Effector memory CD4-positive, alpha-beta T cell (primary cell): ENCODE data around the gene USP20.

Source experiments
- DNase-seq, 3 donors: peaks; one replicate each; pipeline ENCODE4 v3.0.0-alpha.2; 2020
- H3K27ac ChIP-seq: 2 replicates; pipeline ENCODE4 v1.7.0; 2013; ENCODE audit warnings: mild to moderate bottlenecking, low read length, moderate library complexity; ENCODE audit not compliant: insufficient read depth, poor library complexity, severe bottlenecking
- H3K27me3 ChIP-seq: replicated peaks from 2 replicates; pipeline ENCODE4 v1.7.0; 2013; ENCODE audit warnings: mild to moderate bottlenecking, low read length; ENCODE audit not compliant: insufficient read depth, control insufficient read depth, poor library complexity, severe bottlenecking
- H3K36me3 ChIP-seq: 2 replicates; pipeline ENCODE4 v1.7.0; 2013; ENCODE audit warnings: mild to moderate bottlenecking, low read length, moderate library complexity; ENCODE audit not compliant: control insufficient read depth, insufficient read depth
- H3K4me1 ChIP-seq: 2 replicates; pipeline ENCODE4 v1.7.0; 2013; ENCODE audit warnings: low read length, mild to moderate bottlenecking; ENCODE audit not compliant: control insufficient read depth, insufficient read depth, poor library complexity, severe bottlenecking
- H3K4me3 ChIP-seq: 2 replicates; pipeline ENCODE4 v1.7.0; 2013; ENCODE audit warnings: low read length, low read depth, mild to moderate bottlenecking; ENCODE audit not compliant: insufficient read depth, poor library complexity, severe bottlenecking
- H3K9me3 ChIP-seq: 2 replicates; pipeline ENCODE4 v1.7.0; 2013; ENCODE audit warnings: mild to moderate bottlenecking, low read length, moderate library complexity; ENCODE audit not compliant: control insufficient read depth

The USP20 gene

DNA sequence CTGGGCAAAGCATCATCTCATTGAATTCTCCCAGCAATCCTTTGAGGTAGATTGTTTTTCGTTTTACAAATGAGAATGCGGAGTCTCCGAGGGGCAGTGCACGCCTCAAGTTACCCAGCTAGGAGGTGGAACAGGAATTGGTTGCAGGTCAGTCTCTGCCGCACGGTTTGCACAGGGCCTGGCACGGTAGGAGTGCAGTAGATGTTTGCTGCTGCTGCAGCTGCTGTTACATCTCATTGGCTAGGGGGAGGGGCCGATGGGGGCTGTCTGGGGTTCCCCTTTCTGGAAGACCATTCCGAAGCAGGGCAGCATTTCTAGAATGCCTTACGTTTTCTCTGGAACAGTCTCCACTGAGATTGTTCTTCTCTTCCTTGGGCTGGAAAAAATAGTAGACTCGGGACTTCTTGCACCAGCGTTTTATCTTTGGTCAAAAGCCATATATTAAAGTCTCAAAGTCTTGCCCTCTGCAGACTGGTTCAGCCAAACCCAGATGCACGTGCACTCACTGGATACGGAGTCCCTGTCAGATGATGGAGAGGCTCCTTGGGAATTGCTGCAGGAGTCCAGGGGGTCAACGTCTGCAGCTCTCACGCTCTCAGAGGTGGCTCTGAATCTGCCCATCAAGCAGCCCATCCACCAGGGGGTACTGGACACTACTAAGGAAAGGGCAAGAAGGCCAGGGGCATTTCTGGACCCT, 1.2 kb downstream of the USP20 start:
- Histone ChIP-seq H3K36me3 (peaks cover 24% of the 10 kb centered on the region), H3K27me3 (no peaks in the 10 kb centered on the region), H3K4me1 (peaks cover 49% of the 10 kb centered on the region), H3K9me3 (no peaks in the 10 kb centered on the region), H3K4me3 (peak overlapping the region; percentile 97), H3K27ac (peak overlapping the region; percentile 92)
- DNase-seq = peak in 2 of 3 donors; percentile 24

DNA sequence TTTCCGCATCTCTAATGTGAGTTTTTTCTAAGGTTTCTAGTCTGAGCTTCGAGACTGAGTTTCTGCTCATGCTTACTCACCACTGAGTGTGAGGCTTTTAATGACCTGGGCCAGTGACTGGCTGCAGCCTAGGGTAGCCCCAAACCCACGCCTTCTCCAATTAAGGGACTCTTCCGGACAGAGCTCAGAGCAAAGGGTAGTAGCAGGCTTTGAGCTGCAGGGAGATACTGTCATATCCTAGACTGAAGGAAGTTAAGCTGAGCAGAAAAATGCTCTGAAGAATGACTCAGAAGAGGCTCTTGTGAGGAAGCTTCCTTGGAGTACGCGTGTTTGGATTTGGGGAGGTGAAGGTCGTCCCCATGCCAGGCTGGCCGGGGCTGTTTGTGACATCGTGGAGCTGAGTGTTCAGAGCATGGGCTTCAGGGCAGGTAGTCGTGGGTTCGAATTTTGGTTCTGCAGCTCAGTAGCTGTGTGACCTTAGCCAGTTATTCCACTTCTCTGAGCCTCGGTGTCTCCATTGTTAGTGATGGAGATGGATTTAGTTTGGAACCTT, 3.5 kb downstream of the USP20 start:
- Histone ChIP-seq H3K27ac (no peak overlapping the region), H3K27me3 (no peaks in the 10 kb centered on the region), H3K36me3 (peaks cover 4% of the 10 kb centered on the region), H3K4me1 (peaks cover 52% of the 10 kb centered on the region), H3K9me3 (no peaks in the 10 kb centered on the region), H3K4me3 (no peak overlapping the region)
- no peak for DNase-seq

DNA sequence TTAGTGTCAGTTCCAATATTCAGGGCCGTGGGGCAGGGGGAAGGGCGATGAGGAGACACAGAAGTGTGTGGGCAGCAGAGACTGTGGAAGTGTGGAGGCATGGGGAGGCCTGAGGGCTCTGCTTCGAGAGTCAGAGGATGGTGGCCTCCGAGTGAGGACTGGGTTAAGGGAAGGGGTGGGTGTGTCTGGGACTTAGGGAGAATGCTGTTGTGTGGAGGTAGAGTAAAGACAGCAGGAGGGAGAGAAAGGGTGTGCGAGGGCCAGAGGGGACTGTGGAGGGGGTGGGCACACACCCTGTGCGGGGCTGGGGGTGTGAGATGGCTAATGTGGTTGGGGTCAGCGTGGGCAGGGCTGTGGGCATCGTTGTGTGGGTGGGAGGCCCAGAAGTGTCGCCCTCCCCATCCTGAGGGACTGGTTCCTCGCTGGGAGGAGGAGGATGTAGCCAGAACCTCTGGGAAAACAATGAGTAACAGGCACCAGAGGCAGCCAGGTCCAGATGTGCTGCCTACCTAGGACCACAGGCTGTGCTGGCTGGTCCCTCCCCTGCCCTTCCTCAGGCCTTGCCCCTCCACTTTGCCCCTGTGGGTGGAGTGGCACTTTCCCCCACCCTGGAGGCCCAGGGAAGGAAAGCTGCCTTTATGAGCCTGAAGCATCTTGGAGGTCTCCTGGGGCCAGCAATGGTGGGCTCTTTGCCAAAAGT, 4.2 kb downstream of the USP20 start:
- H3K36me3 ChIP-seq = peaks cover 4% of the 10 kb centered on the region
- no peaks in the 10 kb centered on the region for H3K27me3 ChIP-seq
- peak overlapping the region; percentile 57 for H3K27ac ChIP-seq
- no peaks in the 10 kb centered on the region for H3K9me3 ChIP-seq
- no peak for DNase-seq
- peak overlapping the region; percentile 17 for H3K4me3 ChIP-seq
- peaks cover 45% of the 10 kb centered on the region for H3K4me1 ChIP-seq

DNA sequence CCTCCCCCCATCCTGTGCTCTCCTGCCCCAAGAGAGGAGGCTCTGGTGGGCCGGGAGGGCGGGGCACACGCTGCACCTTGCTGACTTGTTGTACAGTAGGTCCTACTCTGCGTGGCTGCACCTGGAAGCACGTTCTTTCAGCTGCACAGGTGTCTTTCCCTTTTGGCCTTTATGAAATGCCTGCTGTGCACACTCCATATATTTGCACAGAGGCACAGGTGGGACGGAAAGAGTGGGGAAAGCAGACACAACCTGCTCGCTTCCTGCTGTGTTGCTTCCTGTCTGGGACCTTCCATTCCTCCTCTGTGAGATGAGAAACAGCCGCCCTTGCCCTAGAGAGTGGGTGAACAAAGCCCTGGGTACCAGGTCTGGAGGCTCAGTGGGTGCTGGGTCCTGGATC, 4.8 kb downstream of the USP20 start:
- Histone ChIP-seq H3K4me3 (peak overlapping the region; percentile 17), H3K27ac (peak overlapping the region; percentile 57)

DNA sequence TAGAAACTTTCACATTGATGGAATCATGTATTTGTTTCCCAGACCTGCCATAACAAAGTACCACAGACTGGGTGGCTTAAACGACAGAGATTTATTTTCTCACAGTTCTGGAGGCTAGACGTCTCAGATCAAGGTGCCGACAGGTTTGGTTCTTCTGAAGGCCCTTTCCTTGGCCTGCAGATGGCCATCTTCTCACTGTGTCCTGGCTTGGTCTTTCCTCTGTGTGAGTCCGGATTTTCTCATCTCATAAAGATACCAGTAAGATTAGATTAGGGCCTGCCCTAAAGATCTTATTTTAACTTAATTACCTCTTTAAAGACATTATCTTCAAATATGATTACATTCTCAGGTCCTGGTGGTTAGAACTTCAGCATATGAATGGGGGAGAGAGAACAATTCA, 5.8 kb downstream of the USP20 start:
- H3K4me1 ChIP-seq = peaks cover 48% of the 10 kb centered on the region
- no peaks in the 10 kb centered on the region for H3K9me3 ChIP-seq
- no peak overlapping the region for H3K4me3 ChIP-seq
- H3K27ac ChIP-seq = no peak overlapping the region
- H3K27me3 ChIP-seq = no peaks in the 10 kb centered on the region
- DNase-seq = no peak
- H3K36me3 ChIP-seq = peaks cover 4% of the 10 kb centered on the region

More for the DNA sequence above, 4.8 kb downstream of the USP20 start:
- no peaks in the 10 kb centered on the region for H3K9me3 ChIP-seq
- DNase-seq = no peak
- peaks cover 46% of the 10 kb centered on the region for H3K4me1 ChIP-seq
- H3K27me3 ChIP-seq = no peaks in the 10 kb centered on the region
- H3K36me3 ChIP-seq = peaks cover 4% of the 10 kb centered on the region

DNA sequence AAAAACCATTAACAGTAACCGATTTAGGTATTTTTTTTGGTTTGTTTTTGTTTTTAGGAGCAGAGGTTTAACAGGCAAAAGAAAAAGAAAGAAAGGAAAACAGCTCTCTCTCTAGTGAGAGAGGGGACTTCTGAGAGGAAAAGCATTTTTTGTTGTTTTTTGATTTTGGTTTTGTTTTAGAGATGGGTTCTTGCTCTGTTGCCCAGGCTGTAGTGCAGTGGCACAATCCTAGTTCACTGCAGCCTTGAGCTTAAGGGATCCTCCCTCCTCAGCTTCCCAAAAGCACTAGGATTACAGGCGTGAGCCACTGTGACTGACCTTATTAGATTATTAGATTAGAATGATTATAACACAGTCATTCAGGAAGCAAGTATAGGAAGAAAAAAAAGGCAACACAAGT, 10.1 kb downstream of the USP20 start:
- Histone ChIP-seq H3K4me3 (no peak overlapping the region), H3K4me1 (peaks cover 13% of the 10 kb centered on the region), H3K27ac (peak overlapping the region; percentile 18), H3K27me3 (no peaks in the 10 kb centered on the region), H3K9me3 (no peaks in the 10 kb centered on the region), H3K36me3 (peaks cover 12% of the 10 kb centered on the region)
- DNase-seq = no peak

DNA sequence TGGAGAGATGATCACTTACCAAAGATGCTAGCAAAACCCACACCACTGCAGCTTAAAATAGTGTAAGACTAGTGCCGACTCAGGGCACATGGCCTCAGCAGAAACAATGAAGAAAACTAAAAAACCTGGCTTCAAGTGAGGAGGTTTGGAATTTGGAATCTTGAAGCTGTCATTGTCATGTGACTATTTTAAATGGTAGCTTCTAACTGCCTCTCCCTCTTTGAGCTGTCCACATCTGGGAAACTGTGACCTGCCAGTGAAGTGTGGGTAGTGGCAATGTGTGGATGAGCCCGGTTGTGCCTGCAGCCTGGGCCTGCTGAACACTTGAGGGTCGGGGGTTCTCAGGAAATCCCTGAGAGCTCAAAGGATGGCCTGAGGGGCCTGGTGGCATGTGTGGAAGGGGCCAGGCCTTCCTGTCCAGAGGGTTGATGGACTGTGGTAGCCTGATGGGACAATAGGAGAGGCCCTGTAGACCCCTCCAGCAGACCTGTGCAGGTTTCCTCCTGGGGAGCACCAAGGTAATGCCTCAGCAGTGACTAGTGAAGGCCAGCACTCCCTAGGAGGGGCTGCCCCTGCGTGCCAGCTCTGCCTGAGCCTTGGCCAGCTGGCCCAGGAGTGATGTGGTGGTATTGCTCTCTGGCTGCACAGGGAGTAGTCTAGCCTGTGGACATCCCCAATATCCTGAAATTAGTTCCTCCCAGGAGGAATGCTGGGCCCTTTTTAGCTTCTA, 13.6 kb downstream of the USP20 start:
- Histone ChIP-seq H3K27me3 (no peaks in the 10 kb centered on the region), H3K4me3 (no peak overlapping the region), H3K36me3 (peaks cover 38% of the 10 kb centered on the region), H3K4me1 (peaks cover 6% of the 10 kb centered on the region), H3K27ac (no peak overlapping the region), H3K9me3 (no peaks in the 10 kb centered on the region)
- no peak for DNase-seq

DNA sequence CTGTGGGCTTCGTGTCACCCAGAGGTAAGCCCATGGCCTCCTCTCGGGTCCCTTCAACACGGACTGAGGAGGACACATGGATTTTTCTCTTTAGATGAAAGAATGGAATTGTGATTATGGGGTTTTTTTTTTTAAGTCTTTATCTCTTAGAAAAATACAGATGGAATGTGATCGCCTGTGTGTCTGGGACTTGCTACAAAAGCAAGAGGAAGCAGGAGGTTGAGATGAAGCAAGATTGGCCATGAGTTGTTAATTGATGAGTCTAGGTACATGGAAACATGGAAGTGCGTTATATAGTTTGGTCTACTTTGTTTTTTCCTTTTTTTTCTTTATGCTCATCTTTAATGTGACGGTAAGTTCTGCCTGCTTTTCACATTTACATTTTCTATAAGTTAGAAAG, 14.6 kb downstream of the USP20 start:
- peaks cover 49% of the 10 kb centered on the region for H3K36me3 ChIP-seq
- no peak for DNase-seq
- no peak overlapping the region for H3K4me3 ChIP-seq
- no peak overlapping the region for H3K27ac ChIP-seq
- H3K27me3 ChIP-seq = no peaks in the 10 kb centered on the region
- H3K9me3 ChIP-seq = no peaks in the 10 kb centered on the region
- peaks cover 11% of the 10 kb centered on the region for H3K4me1 ChIP-seq

DNA sequence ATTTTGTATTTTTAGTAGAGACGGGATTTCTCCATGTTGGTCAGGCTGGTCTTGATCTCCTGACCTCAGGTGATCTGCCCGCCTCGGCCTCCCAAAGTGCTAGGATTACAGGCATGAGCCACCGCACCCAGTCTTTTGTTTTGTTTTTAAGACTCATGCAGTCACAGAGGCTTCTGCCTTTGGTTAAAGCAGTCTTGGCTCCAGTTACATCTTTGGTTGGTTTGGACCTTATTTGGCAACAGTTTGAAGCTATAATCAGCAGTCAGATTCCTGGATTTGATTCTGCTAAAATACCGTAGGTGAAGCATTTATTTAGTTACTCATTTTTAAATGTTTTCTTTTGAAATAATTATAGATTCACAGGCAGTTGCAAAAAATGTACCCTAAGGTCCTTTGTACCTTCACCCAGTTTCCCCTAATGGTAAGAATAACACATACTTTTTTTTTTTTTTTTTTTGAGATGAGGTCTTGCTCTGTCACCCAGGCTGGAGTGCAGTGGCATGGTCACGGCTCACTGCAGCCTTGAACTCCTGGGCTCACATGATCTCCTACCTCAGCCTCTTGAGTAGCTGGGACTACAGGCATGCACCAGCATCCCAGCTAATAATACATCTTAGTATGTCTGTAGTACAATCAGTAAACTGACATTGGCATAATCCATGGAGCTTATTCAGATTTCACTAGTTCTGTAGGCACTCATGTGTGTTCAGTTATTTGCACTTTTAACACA, 15.7 kb downstream of the USP20 start:
- peaks cover 9% of the 10 kb centered on the region for H3K4me1 ChIP-seq
- no peaks in the 10 kb centered on the region for H3K9me3 ChIP-seq
- peaks cover 50% of the 10 kb centered on the region for H3K36me3 ChIP-seq
- no peak overlapping the region for H3K27ac ChIP-seq
- DNase-seq = no peak
- no peaks in the 10 kb centered on the region for H3K27me3 ChIP-seq
- H3K4me3 ChIP-seq = no peak overlapping the region
